Keratinocyte (primary cell): ENCODE measurements around the gene RBFOX1. TPM values are rescaled to one million over a fixed set of nuclear protein-coding genes. Genes with fewer than 3 reads are reported as not detected.

Source experiments
- DNase-seq: peaks from one replicate; pipeline ENCODE4 v3.0.0-alpha.2; 2011; ENCODE audit warnings: low read depth, missing footprints, low spot score
- FAIRE-seq: peaks from 2 replicates; lab custom pipeline; 2011; peaks lifted over from hg19 to GRCh38; lab: Jason Lieb, UNC
- H2AFZ ChIP-seq: 2 replicates; pipeline ENCODE4 v1.6.0; 2012; ENCODE audit warnings: low read length, control low read depth, inconsistent platforms; ENCODE audit not compliant: control insufficient read depth
- H3K27ac ChIP-seq: 2 replicates; pipeline ENCODE4 v1.5.1; 2011; ENCODE audit warnings: low read length; ENCODE audit not compliant: control insufficient read depth, insufficient read depth
- H3K27me3 ChIP-seq: 3 replicates; pipeline ENCODE4 v1.6.0; 2011; ENCODE audit warnings: low read length; ENCODE audit not compliant: control insufficient read depth, insufficient read depth; ENCODE audit errors: extremely low read depth
- H3K36me3 ChIP-seq, 2 experiments: 2 replicates in 1 of 2; 3 replicates in 1 of 2; pipeline ENCODE4 v1.5.1; 2011; ENCODE audit warnings: low read length in 2 of 2, mild to moderate bottlenecking in 1 of 2; ENCODE audit not compliant: control insufficient read depth in 2 of 2, insufficient read depth in 2 of 2; ENCODE audit errors: extremely low read depth in 1 of 2
- H3K4me1 ChIP-seq: 3 replicates; pipeline ENCODE4 v1.5.1; 2011; ENCODE audit warnings: low read length; ENCODE audit not compliant: control insufficient read depth, insufficient read depth; ENCODE audit errors: extremely low read depth
- H3K4me2 ChIP-seq: 3 replicates; pipeline ENCODE4 v1.6.0; 2011; ENCODE audit warnings: low read depth, low read length; ENCODE audit not compliant: control insufficient read depth, insufficient read depth; ENCODE audit errors: extremely low read depth
- H3K4me3 ChIP-seq, 3 experiments: fragments of 200-600 bp in 1 of 3; sonication (generic) in 1 of 3; 2 replicates in 2 of 3; 3 replicates in 1 of 3; pipeline ENCODE4 v1.5.1; 2011 to 2016; ENCODE audit warnings: low read length in 3 of 3, mild to moderate bottlenecking in 3 of 3, control low read depth in 2 of 3, inconsistent platforms in 1 of 3, low read depth in 1 of 3, mixed read lengths in 1 of 3, mixed run types in 1 of 3, moderate library complexity in 1 of 3; ENCODE audit not compliant: control insufficient read depth in 2 of 3, insufficient read depth in 2 of 3; ENCODE audit errors: extremely low read depth in 1 of 3
- H3K79me2 ChIP-seq: 2 replicates; pipeline ENCODE4 v1.6.0; 2012; ENCODE audit warnings: low read length; ENCODE audit not compliant: control insufficient read depth, insufficient read depth
- H3K9ac ChIP-seq: 3 replicates; pipeline ENCODE4 v1.6.0; 2011; ENCODE audit warnings: low read length; ENCODE audit not compliant: control insufficient read depth, insufficient read depth; ENCODE audit errors: extremely low read depth
- H3K9me1 ChIP-seq: 3 replicates; pipeline ENCODE4 v1.6.0; 2011; ENCODE audit warnings: low read length; ENCODE audit not compliant: control insufficient read depth, insufficient read depth; ENCODE audit errors: extremely low read depth
- H3K9me3 ChIP-seq: 2 replicates; pipeline ENCODE4 v1.5.1; 2012; ENCODE audit warnings: low read depth, low read length; ENCODE audit not compliant: control insufficient read depth
- H4K20me1 ChIP-seq: 3 replicates; pipeline ENCODE4 v1.6.0; 2011; ENCODE audit warnings: low read length; ENCODE audit not compliant: control insufficient read depth, insufficient read depth; ENCODE audit errors: extremely low read depth
- CTCF ChIP-seq, 3 experiments: IDR thresholded peaks in 1 of 3; conservative IDR thresholded peaks in 1 of 3; optimal IDR thresholded peaks in 1 of 3; 2 replicates in 2 of 3; 3 replicates in 1 of 3; pipeline versions ENCODE3 to v1.5.1; 2011; ENCODE audit warnings: low read length in 3 of 3, mild to moderate bottlenecking in 3 of 3, moderate library complexity in 2 of 3, control low read depth in 1 of 3, inconsistent platforms in 1 of 3; ENCODE audit not compliant: insufficient read depth in 2 of 3; ENCODE audit errors: extremely low read depth in 1 of 3
- EZH2 ChIP-seq: IDR thresholded peaks from one replicate; pipeline ENCODE4 v1.6.1; 2012; ENCODE audit warnings: inconsistent platforms, mild to moderate bottlenecking, low read length, moderate library complexity
- dilution Hi-C: fragments of 300-500 bp; cut with MboI; formaldehyde crosslinking; loops from one replicate; pipeline ENCODE4 v1.7.0; 2020; ENCODE audit warnings: low sequenced_read_pairs; ENCODE audit not compliant: extremely low pct_ligation_motif_present
- polyA plus RNA-seq, 5 experiments: library from polyadenylated mRNA; depleted of rRNA in 3 of 5; stranded (reverse) in 3 of 5; stranded (forward) in 1 of 5; unstranded in 1 of 5; fragments of >200 nt; gene quantifications; 1 replicate in 1 of 5; 2 replicates in 3 of 5; 3 replicates in 1 of 5; pipeline versions ENCODE4 v1.2.1 to v1.2.3, GENCODE V29; 2011 to 2012; ENCODE audit warnings: missing spikeins in 2 of 5, low read depth in 1 of 5, low replicate concordance in 1 of 5

RBFOX1 gene
- polyA plus RNA-seq, 1 donor (not counting 4 experiments of a cell fraction or from before 2014, with no cell fraction given) = not detected

DNA sequence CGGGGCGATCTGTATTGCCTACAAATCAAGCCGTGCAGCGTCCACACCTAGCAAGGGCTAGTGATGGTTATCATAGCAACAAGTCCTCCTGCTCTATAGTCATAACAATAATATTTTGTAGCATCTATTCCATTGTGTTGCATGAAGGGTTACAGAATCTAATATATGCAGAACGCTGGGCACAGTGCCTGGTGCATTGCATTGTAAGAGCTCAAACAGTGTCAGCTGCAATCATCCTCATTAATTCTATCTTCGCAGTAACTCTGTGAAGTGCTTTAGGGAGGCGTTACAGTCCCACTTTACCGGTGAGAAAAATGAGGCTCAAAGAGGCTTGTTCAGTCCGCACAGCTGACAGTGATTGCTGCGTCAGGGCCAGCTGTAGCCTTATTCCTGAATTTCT lies 149.4 kb downstream of the RBFOX1 start:
- DNase-seq (no peak), FAIRE-seq (no peak)
- Histone ChIP-seq H3K4me2 (no peak overlapping the region), H4K20me1 (no peaks in the 10 kb centered on the region), H3K9me3 (no peaks in the 10 kb centered on the region), H3K9me1 (no peaks in the 10 kb centered on the region), H3K27me3 (no peaks in the 10 kb centered on the region), H3K4me3 (no peak overlapping the region), H2AFZ (no peak overlapping the region), H3K27ac (no peak overlapping the region), H3K4me1 (no peaks in the 10 kb centered on the region), H3K36me3 (no peaks in the 10 kb centered on the region), H3K79me2 (no peaks in the 10 kb centered on the region), H3K9ac (no peak overlapping the region)
- dilution Hi-C loops = no loop called here
- no peak for TF ChIP-seq CTCF (optimal IDR thresholded peaks at IDR 0.05 in 1 of 3, IDR thresholded peaks at IDR 0.05 in 1 of 3, conservative IDR thresholded peaks at IDR 0.05 in 1 of 3; ENCODE audit: extremely low read depth in 1 of 3, insufficient read depth in 2 of 3, low read length in 3 of 3)
- TF ChIP-seq EZH2 = no peak

- Histone ChIP-seq H3K9me1 (no peaks in the 10 kb centered on the region), H3K9ac (no peak overlapping the region), H2AFZ (no peak overlapping the region), H3K4me2 (no peak overlapping the region), H4K20me1 (no peaks in the 10 kb centered on the region), H3K4me3 (no peak overlapping the region), H3K36me3 (no peaks in the 10 kb centered on the region), H3K4me1 (no peaks in the 10 kb centered on the region), H3K27me3 (no peaks in the 10 kb centered on the region), H3K79me2 (no peaks in the 10 kb centered on the region), H3K27ac (no peak overlapping the region), H3K9me3 (peaks cover 2% of the 10 kb centered on the region)
- FAIRE-seq (no peak), DNase-seq (no peak)
- dilution Hi-C loops = no loop called here
- TF ChIP-seq EZH2 = no peak
- no peak for TF ChIP-seq CTCF (optimal IDR thresholded peaks at IDR 0.05 in 1 of 3, IDR thresholded peaks at IDR 0.05 in 1 of 3, conservative IDR thresholded peaks at IDR 0.05 in 1 of 3; ENCODE audit: extremely low read depth in 1 of 3, insufficient read depth in 2 of 3, low read length in 3 of 3)
Measured at GRCh38 chr16:7482596-7483290, 150.1 kb downstream of the RBFOX1 start.
